Right atrium auricular region (tissue), 2 donors: ENCODE data around the gene CREB3L2. TPM values are rescaled to one million over a fixed set of nuclear protein-coding genes. Genes with fewer than 3 reads are reported as not detected.

Source experiments
- DNase-seq: peaks from one replicate; pipeline ENCODE4 v3.0.0-alpha.2; 2019; ENCODE audit warnings: low spot score
- H3K27ac ChIP-seq, 2 donors: fragments of 200-600 bp; sonication (generic); 1 replicate in 1 of 2; 2 replicates in 1 of 2; pipeline ENCODE4 v1.5.1; 2016 to 2019
- H3K27me3 ChIP-seq, 2 donors: fragments of 200-600 bp; sonication (generic); one replicate each; pipeline versions ENCODE4 v1.5.1 to v1.6.0; 2017 to 2019
- H3K36me3 ChIP-seq: fragments of 200-600 bp; sonication (generic); one replicate; pipeline ENCODE4 v1.5.1; 2016
- H3K4me1 ChIP-seq, 2 donors: fragments of 200-600 bp; sonication (generic); one replicate each; pipeline versions ENCODE4 v1.5.1 to v1.6.0; 2017 to 2019
- H3K4me3 ChIP-seq, 2 donors: fragments of 200-600 bp; sonication (generic); 1 replicate in 1 of 2; 2 replicates in 1 of 2; pipeline ENCODE4 v1.5.1; 2017 to 2019; ENCODE audit warnings: mild to moderate bottlenecking in 1 of 2, moderate library complexity in 1 of 2
- H3K9me3 ChIP-seq, 2 donors: fragments of 200-600 bp; sonication (generic); one replicate each; pipeline ENCODE4 v1.5.1; 2019
- CTCF ChIP-seq, 2 donors: fragments of 200-600 bp; sonication (generic); IDR thresholded peaks; one replicate each; pipeline ENCODE4 v1.5.1; 2019; ENCODE audit warnings: antibody characterized with exemption in 2 of 2
- total RNA-seq, 2 donors: library from RNA; depleted of rRNA; stranded (reverse); fragments of >200 nt; gene quantifications; one replicate each; pipeline ENCODE4 v1.1.0, GENCODE V29; 2016

The CREB3L2 gene
- total RNA-seq, 2 donors from 2014 or later = 25.6 to 39.6 TPM

GRCh38 chr7:137935884-137936508, 65.9 kb downstream of the CREB3L2 start:
- Histone ChIP-seq H3K4me3 (no peak overlapping the region), H3K4me1 (peaks cover 0 to 75% of the 10 kb centered on the region in 2 donors)
- DNase-seq = no peak

GRCh38 chr7:137934941-137935883, 66.7 kb downstream of the CREB3L2 start:
- H3K27me3 ChIP-seq = no peaks in the 10 kb centered on the region
- no peaks in the 10 kb centered on the region for H3K36me3 ChIP-seq
- H3K4me1 ChIP-seq = peaks cover 0 to 67% of the 10 kb centered on the region in 2 donors
- H3K4me3 ChIP-seq = no peak overlapping the region
- peak overlapping the region; percentile 43 to 66 for H3K27ac ChIP-seq
- no peak for TF ChIP-seq CTCF (IDR thresholded peaks at IDR 0.05)
- DNase-seq = no peak
- no peaks in the 10 kb centered on the region for H3K9me3 ChIP-seq

More at GRCh38 chr7:137935884-137936508, 65.9 kb downstream of the CREB3L2 start:
- H3K36me3 ChIP-seq = no peaks in the 10 kb centered on the region
- H3K9me3 ChIP-seq = no peaks in the 10 kb centered on the region
- H3K27me3 ChIP-seq = no peaks in the 10 kb centered on the region
- H3K27ac ChIP-seq = peak overlapping the region; percentile 22 to 52
- no peak for TF ChIP-seq CTCF (IDR thresholded peaks at IDR 0.05)

- no peak for DNase-seq
- H3K4me3 ChIP-seq = no peak overlapping the region
- H3K4me1 ChIP-seq = peaks cover 0 to 58% of the 10 kb centered on the region in 2 donors
Observed at GRCh38 chr7:137934176-137934826, 67.6 kb downstream of the CREB3L2 start.

GRCh38 chr7:137933270-137934017, 68.4 kb downstream of the CREB3L2 start:
- Histone ChIP-seq H3K4me1 (peaks cover 0 to 57% of the 10 kb centered on the region in 2 donors), H3K4me3 (no peak overlapping the region), H3K9me3 (no peaks in the 10 kb centered on the region), H3K36me3 (no peaks in the 10 kb centered on the region), H3K27me3 (no peaks in the 10 kb centered on the region), H3K27ac (peak overlapping the region; percentile 56 to 66)
- DNase-seq = no peak
- TF ChIP-seq CTCF (IDR thresholded peaks at IDR 0.05) = no peak

More at GRCh38 chr7:137934176-137934826, 67.6 kb downstream of the CREB3L2 start:
- Histone ChIP-seq H3K27ac (peak overlapping the region; percentile 56 to 66), H3K9me3 (no peaks in the 10 kb centered on the region), H3K36me3 (no peaks in the 10 kb centered on the region), H3K27me3 (no peaks in the 10 kb centered on the region)
- no peak for TF ChIP-seq CTCF (IDR thresholded peaks at IDR 0.05)

- H3K27ac ChIP-seq = peak overlapping the region; percentile 56 to 66
- no peaks in the 10 kb centered on the region for H3K9me3 ChIP-seq
- H3K4me3 ChIP-seq = no peak overlapping the region
- no peak for DNase-seq
- no peaks in the 10 kb centered on the region for H3K27me3 ChIP-seq
- no peak for TF ChIP-seq CTCF (IDR thresholded peaks at IDR 0.05)
- H3K36me3 ChIP-seq = no peaks in the 10 kb centered on the region
- H3K4me1 ChIP-seq = peaks cover 0 to 57% of the 10 kb centered on the region in 2 donors
Observed at GRCh38 chr7:137932881-137933269, 69.0 kb downstream of the CREB3L2 start.
